NCI-H69 (cell line): ENCODE measurements around the gene PARP6.
A peak's percentile ranks its signal among the peaks of the same experiment; 100 is the strongest.
"Not testable (repeated sequence)": the region's sequence is repeated elsewhere in the genome, so short reads cannot be mapped to it uniquely, and the experiment has no call there.

Experiments used
- DNase-seq: peaks from one replicate; lab custom pipeline; 2025; lab: John Stamatoyannopoulos, UW

PARP6 gene

GRCh38 chr15:72280751-72281150 is 8.4 kb upstream of the PARP6 start:
- DNase-seq = no peak

- no peak for DNase-seq
Observed at GRCh38 chr15:72278737-72279136, 6.4 kb upstream of the PARP6 start.

GRCh38 chr15:72276326-72276700 is 4.0 kb upstream of the PARP6 start:
- DNase-seq = no peak

- not testable (repeated sequence) for DNase-seq
Observed at GRCh38 chr15:72275635-72276325, 3.4 kb upstream of the PARP6 start.

GRCh38 chr15:72272997-72273352 is 621 bp upstream of the PARP6 start:
- no peak for DNase-seq

- peak; percentile 28 for DNase-seq
Observed at GRCh38 chr15:72271895-72272212, 500 bp downstream of the PARP6 start.

GRCh38 chr15:72271221-72271620 is 1.1 kb downstream of the PARP6 start:
- DNase-seq = no peak

- no peak for DNase-seq
Observed at GRCh38 chr15:72269739-72270138, 2.6 kb downstream of the PARP6 start.

- DNase-seq = no peak
Observed at GRCh38 chr15:72265031-72265430, 7.3 kb downstream of the PARP6 start.

GRCh38 chr15:72252663-72253299 is 19.6 kb downstream of the PARP6 start:
- DNase-seq = no peak

GRCh38 chr15:72249142-72249810 is 23.1 kb downstream of the PARP6 start:
- DNase-seq = no peak

GRCh38 chr15:72248514-72248913 is 23.8 kb downstream of the PARP6 start:
- DNase-seq = no peak

- no peak for DNase-seq
Observed at GRCh38 chr15:72242775-72243370, 29.5 kb downstream of the PARP6 start.

GRCh38 chr15:72239652-72240051 is 32.7 kb downstream of the PARP6 start:
- DNase-seq = no peak

GRCh38 chr15:72238586-72238985 is 33.8 kb downstream of the PARP6 start:
- no peak for DNase-seq

- DNase-seq = no peak
Observed at GRCh38 chr15:72237853-72238224, 34.5 kb downstream of the PARP6 start.

- peak; percentile 10 for DNase-seq
Observed at GRCh38 chr15:72237029-72237852, 35.1 kb downstream of the PARP6 start.

GRCh38 chr15:72236381-72237003 is 35.9 kb downstream of the PARP6 start:
- no peak for DNase-seq

- DNase-seq = no peak
Observed at GRCh38 chr15:72235298-72235697, 37.1 kb downstream of the PARP6 start.

- no peak for DNase-seq
Observed at GRCh38 chr15:72233769-72234168, 38.6 kb downstream of the PARP6 start.

- peak; percentile 90 for DNase-seq
Observed at GRCh38 chr15:72231833-72232478, 40.4 kb downstream of the PARP6 start.
